HEK293 (cell line): ENCODE data around the gene BRCA1.

Experiments
- CTCF ChIA-PET: fragments of 350-600 bp; formaldehyde crosslinking; extraction: SDS; loops from one replicate; lab custom pipeline; 2021; ENCODE audit warnings: antibody characterized with exemption; lab: Yijun Ruan, JAX
- POLR2A ChIA-PET: fragments of 300-600 bp; formaldehyde crosslinking; extraction: SDS; loops from one replicate; lab custom pipeline; 2020; ENCODE audit warnings: antibody characterized with exemption, inconsistent platforms; lab: Yijun Ruan, JAX
- H3K27ac ChIP-seq: fragments of 200-500 bp; sonication (Bioruptor generic); 2 replicates; pipeline ENCODE4 v1.5.1; 2014; ENCODE audit warnings: low read depth, low read length, control low read depth, inconsistent platforms; ENCODE audit errors: extremely low read depth
- H3K36me3 ChIP-seq, 2 experiments: fragments of 200-500 bp in 1 of 2; sonication (Bioruptor generic) in 1 of 2; 1 replicate in 1 of 2; 2 replicates in 1 of 2; pipeline ENCODE4 v1.5.1; 2014 to 2017; ENCODE audit warnings: inconsistent platforms in 2 of 2, low read length in 2 of 2; ENCODE audit not compliant: control insufficient read depth in 2 of 2, insufficient read depth in 1 of 2
- H3K4me1 ChIP-seq: fragments of 200-500 bp; sonication (Bioruptor generic); 2 replicates; pipeline ENCODE4 v1.5.1; 2014; ENCODE audit warnings: mild to moderate bottlenecking, low read length, inconsistent platforms; ENCODE audit not compliant: control insufficient read depth, insufficient read depth
- H3K4me3 ChIP-seq: 2 replicates; pipeline ENCODE4 v1.5.1; 2011; ENCODE audit warnings: low read depth, mild to moderate bottlenecking, control low read depth, low read length, moderate library complexity
- H3K9me3 ChIP-seq: fragments of 200-500 bp; sonication (Bioruptor generic); 2 replicates; pipeline ENCODE4 v1.5.1; 2014; ENCODE audit warnings: low read depth, low read length, inconsistent platforms; ENCODE audit not compliant: control insufficient read depth, insufficient read depth
- BCL6B ChIP-seq: fragments of 450-650 bp; formaldehyde crosslinking; IDR thresholded peaks from 2 replicates; pipeline ENCODE4 v1.5.1; 2017; ENCODE audit warnings: missing biosample characterization, missing genetic modification characterization
- GLIS1 ChIP-seq: fragments of 450-650 bp; formaldehyde crosslinking; IDR thresholded peaks from 2 replicates; pipeline ENCODE4 v1.5.1; 2016; ENCODE audit warnings: missing biosample characterization, missing genetic modification characterization
- IKZF3 ChIP-seq: fragments of 450-650 bp; IDR thresholded peaks from 2 replicates; pipeline ENCODE4 v1.5.0; 2018; ENCODE audit warnings: missing biosample characterization, mild to moderate bottlenecking, missing genetic modification characterization, moderate library complexity
- MEIS1 ChIP-seq: sonication (generic); formaldehyde crosslinking; IDR thresholded peaks from 2 replicates; pipeline ENCODE4 v1.8.1; 2022; ENCODE audit warnings: missing genetic modification reagents, mild to moderate bottlenecking, borderline replicate concordance
- PRDM1 ChIP-seq: fragments of 450-650 bp; formaldehyde crosslinking; IDR thresholded peaks from 2 replicates; pipeline ENCODE4; 2016; ENCODE audit warnings: missing biosample characterization, missing genetic modification characterization
- YY1 ChIP-seq: fragments of 450-650 bp; formaldehyde crosslinking; IDR thresholded peaks from 2 replicates; pipeline ENCODE4 v1.5.1; 2018; ENCODE audit warnings: missing biosample characterization, missing genetic modification characterization
- ZBTB48 ChIP-seq: fragments of 450-650 bp; formaldehyde crosslinking; IDR thresholded peaks from 2 replicates; pipeline ENCODE4 v1.5.1; 2016; ENCODE audit warnings: missing biosample characterization, missing genetic modification characterization
- ZNF138 ChIP-seq: fragments of 450-650 bp; formaldehyde crosslinking; IDR thresholded peaks from 2 replicates; pipeline ENCODE4 v1.5.1; 2016; ENCODE audit warnings: missing biosample characterization, missing genetic modification characterization, borderline replicate concordance
- ZNF155 ChIP-seq: fragments of 450-650 bp; formaldehyde crosslinking; IDR thresholded peaks from 2 replicates; pipeline ENCODE4 v1.5.1; 2016; ENCODE audit warnings: missing biosample characterization, missing genetic modification characterization
- ZNF174 ChIP-seq: fragments of 450-650 bp; formaldehyde crosslinking; IDR thresholded peaks from 2 replicates; pipeline ENCODE4 v1.5.0; 2017; ENCODE audit warnings: missing biosample characterization, mild to moderate bottlenecking, missing genetic modification characterization
- ZNF23 ChIP-seq: fragments of 450-650 bp; formaldehyde crosslinking; IDR thresholded peaks from 2 replicates; pipeline ENCODE4 v1.5.1; 2016; ENCODE audit warnings: missing biosample characterization, missing genetic modification characterization, borderline replicate concordance
- ZNF341 ChIP-seq: fragments of 450-650 bp; formaldehyde crosslinking; IDR thresholded peaks from 2 replicates; pipeline ENCODE4; 2016; ENCODE audit warnings: low read depth, missing biosample characterization, missing genetic modification characterization
- ZNF398 ChIP-seq: fragments of 450-650 bp; formaldehyde crosslinking; IDR thresholded peaks from 2 replicates; pipeline ENCODE4 v1.5.1; 2017; ENCODE audit warnings: missing biosample characterization, missing genetic modification characterization
- ZNF529 ChIP-seq: fragments of 450-650 bp; formaldehyde crosslinking; IDR thresholded peaks from 2 replicates; pipeline ENCODE4 v1.5.1; 2017; ENCODE audit warnings: missing genetic modification characterization, missing biosample characterization; ENCODE audit not compliant: insufficient replicate concordance
- ZNF596 ChIP-seq: fragments of 450-650 bp; IDR thresholded peaks from 2 replicates; pipeline ENCODE4 v1.5.0; 2018; ENCODE audit warnings: missing biosample characterization, mild to moderate bottlenecking, missing genetic modification characterization, moderate library complexity
- ZNF654 ChIP-seq: fragments of 450-650 bp; formaldehyde crosslinking; IDR thresholded peaks from 2 replicates; pipeline ENCODE4 v1.5.1; 2016; ENCODE audit warnings: low read depth, missing biosample characterization, missing genetic modification characterization
- ZNF785 ChIP-seq: fragments of 450-650 bp; formaldehyde crosslinking; IDR thresholded peaks from 2 replicates; pipeline ENCODE4 v1.5.1; 2016; ENCODE audit warnings: missing biosample characterization, missing genetic modification characterization
- TF ChIP-seq, protein P1 (sequence below): fragments of 450-650 bp; formaldehyde crosslinking; IDR thresholded peaks from 2 replicates; pipeline ENCODE4 v1.5.1; 2016; ENCODE audit warnings: missing biosample characterization, missing genetic modification characterization
- TF ChIP-seq, protein P2 (sequence below): fragments of 450-650 bp; formaldehyde crosslinking; IDR thresholded peaks from 2 replicates; pipeline ENCODE4 v1.5.1; 2016; ENCODE audit warnings: missing biosample characterization, missing genetic modification characterization
- TF ChIP-seq, protein P3 (sequence below): fragments of 450-650 bp; formaldehyde crosslinking; IDR thresholded peaks from 2 replicates; pipeline ENCODE4 v1.5.1; 2016; ENCODE audit warnings: missing biosample characterization, missing genetic modification characterization, borderline replicate concordance

The BRCA1 gene

DNA sequence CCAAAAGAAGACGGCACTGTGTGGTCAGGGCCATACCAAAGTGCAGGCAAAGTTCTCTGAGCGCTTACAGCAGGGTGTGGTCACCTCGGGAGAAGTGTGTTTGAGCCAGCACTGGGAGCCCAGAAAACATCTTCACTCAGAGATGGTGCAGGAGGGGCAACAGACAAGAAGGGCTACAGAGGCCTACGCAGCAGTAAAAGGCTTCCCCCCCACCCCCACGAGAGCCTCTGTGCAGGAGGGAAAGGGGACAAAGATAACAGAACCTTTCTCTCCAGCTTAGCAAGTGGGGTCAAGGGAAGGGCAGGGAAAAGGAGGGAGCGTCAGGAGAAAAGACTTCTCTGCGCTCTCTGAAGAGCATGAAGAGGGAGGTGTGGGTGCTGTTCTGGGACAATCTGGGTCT lies 105.7 kb downstream of the BRCA1 start:
- ChIA-PET POLR2A (interaction anchor here (0.6 to 1.6 kb wide), 3 partner anchors 9 to 21 kb away, joined by 3 to 7 read pairs (median 3); partner anchors contain the start of gene RPL27), CTCF (interaction anchor here (1.0 to 1.1 kb wide), 2 partner anchors 21 to 464 kb away, joined by 3 to 4 read pairs; partner anchors contain the start of genes DHX8 and RPL27)
- Histone ChIP-seq H3K27ac (no peak overlapping the region), H3K9me3 (no peaks in the 10 kb centered on the region), H3K4me1 (peaks cover 12% of the 10 kb centered on the region), H3K36me3 (peaks cover 0 to 39% of the 10 kb centered on the region in 2 experiments; a peak in 2 of 3 replicates), H3K4me3 (no peak overlapping the region)
- TF ChIP-seq GLIS1 (tag by site-specific recombination) (peak; percentile 28; the same call in 1 of the 2 replicates), PRDM1 (tag by site-specific recombination) (peak; percentile 85), ZNF155 (tag by site-specific recombination) (no peak), ZNF341 (peak; percentile 67; the same call in 1 of the 2 replicates), YY1 (tag by site-specific recombination) (no peak), ZBTB48 (tag by site-specific recombination) (peak; percentile 15; the same call in 1 of the 2 replicates)
- TF ChIP-seq, protein P1, sequence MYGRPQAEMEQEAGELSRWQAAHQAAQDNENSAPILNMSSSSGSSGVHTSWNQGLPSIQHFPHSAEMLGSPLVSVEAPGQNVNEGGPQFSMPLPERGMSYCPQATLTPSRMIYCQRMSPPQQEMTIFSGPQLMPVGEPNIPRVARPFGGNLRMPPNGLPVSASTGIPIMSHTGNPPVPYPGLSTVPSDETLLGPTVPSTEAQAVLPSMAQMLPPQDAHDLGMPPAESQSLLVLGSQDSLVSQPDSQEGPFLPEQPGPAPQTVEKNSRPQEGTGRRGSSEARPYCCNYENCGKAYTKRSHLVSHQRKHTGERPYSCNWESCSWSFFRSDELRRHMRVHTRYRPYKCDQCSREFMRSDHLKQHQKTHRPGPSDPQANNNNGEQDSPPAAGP (tag by site-specific recombination), result 0 out of 2 replicates have a peak, but pooled peaks have one; percentile 25
- TF ChIP-seq, protein P2, sequence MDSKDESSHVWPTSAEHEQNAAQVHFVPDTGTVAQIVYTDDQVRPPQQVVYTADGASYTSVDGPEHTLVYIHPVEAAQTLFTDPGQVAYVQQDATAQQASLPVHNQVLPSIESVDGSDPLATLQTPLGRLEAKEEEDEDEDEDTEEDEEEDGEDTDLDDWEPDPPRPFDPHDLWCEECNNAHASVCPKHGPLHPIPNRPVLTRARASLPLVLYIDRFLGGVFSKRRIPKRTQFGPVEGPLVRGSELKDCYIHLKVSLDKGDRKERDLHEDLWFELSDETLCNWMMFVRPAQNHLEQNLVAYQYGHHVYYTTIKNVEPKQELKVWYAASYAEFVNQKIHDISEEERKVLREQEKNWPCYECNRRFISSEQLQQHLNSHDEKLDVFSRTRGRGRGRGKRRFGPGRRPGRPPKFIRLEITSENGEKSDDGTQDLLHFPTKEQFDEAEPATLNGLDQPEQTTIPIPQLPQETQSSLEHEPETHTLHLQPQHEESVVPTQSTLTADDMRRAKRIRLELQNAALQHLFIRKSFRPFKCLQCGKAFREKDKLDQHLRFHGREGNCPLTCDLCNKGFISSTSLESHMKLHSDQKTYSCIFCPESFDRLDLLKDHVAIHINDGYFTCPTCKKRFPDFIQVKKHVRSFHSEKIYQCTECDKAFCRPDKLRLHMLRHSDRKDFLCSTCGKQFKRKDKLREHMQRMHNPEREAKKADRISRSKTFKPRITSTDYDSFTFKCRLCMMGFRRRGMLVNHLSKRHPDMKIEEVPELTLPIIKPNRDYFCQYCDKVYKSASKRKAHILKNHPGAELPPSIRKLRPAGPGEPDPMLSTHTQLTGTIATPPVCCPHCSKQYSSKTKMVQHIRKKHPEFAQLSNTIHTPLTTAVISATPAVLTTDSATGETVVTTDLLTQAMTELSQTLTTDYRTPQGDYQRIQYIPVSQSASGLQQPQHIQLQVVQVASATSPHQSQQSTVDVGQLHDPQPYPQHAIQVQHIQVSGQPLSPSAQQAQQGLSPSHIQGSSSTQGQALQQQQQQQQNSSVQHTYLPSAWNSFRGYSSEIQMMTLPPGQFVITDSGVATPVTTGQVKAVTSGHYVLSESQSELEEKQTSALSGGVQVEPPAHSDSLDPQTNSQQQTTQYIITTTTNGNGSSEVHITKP (tag by site-specific recombination), result 0 out of 2 replicates have a peak, but pooled peaks have one; percentile 24

DNA sequence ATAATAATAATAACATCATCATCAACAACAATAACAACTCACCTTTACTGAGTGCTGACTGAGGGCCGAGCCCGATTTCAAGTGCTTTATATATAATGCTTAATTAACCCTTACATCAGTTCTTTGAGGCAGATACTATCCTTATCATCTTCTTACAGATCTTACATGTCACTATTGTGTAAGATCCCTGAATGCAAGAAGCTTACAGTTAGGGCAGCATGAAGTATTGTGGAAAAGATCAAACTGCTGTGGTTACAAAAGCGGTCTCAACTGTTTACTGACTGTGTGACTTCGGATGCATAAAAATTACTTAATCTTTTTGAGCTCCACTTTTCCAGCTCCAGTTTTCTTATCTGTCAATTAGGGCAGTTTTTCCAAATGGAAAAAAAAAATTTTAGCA lies 106.2 kb downstream of the BRCA1 start:
- TF ChIP-seq, protein P3, sequence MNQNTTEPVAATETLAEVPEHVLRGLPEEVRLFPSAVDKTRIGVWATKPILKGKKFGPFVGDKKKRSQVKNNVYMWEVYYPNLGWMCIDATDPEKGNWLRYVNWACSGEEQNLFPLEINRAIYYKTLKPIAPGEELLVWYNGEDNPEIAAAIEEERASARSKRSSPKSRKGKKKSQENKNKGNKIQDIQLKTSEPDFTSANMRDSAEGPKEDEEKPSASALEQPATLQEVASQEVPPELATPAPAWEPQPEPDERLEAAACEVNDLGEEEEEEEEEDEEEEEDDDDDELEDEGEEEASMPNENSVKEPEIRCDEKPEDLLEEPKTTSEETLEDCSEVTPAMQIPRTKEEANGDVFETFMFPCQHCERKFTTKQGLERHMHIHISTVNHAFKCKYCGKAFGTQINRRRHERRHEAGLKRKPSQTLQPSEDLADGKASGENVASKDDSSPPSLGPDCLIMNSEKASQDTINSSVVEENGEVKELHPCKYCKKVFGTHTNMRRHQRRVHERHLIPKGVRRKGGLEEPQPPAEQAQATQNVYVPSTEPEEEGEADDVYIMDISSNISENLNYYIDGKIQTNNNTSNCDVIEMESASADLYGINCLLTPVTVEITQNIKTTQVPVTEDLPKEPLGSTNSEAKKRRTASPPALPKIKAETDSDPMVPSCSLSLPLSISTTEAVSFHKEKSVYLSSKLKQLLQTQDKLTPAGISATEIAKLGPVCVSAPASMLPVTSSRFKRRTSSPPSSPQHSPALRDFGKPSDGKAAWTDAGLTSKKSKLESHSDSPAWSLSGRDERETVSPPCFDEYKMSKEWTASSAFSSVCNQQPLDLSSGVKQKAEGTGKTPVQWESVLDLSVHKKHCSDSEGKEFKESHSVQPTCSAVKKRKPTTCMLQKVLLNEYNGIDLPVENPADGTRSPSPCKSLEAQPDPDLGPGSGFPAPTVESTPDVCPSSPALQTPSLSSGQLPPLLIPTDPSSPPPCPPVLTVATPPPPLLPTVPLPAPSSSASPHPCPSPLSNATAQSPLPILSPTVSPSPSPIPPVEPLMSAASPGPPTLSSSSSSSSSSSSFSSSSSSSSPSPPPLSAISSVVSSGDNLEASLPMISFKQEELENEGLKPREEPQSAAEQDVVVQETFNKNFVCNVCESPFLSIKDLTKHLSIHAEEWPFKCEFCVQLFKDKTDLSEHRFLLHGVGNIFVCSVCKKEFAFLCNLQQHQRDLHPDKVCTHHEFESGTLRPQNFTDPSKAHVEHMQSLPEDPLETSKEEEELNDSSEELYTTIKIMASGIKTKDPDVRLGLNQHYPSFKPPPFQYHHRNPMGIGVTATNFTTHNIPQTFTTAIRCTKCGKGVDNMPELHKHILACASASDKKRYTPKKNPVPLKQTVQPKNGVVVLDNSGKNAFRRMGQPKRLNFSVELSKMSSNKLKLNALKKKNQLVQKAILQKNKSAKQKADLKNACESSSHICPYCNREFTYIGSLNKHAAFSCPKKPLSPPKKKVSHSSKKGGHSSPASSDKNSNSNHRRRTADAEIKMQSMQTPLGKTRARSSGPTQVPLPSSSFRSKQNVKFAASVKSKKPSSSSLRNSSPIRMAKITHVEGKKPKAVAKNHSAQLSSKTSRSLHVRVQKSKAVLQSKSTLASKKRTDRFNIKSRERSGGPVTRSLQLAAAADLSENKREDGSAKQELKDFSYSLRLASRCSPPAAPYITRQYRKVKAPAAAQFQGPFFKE (tag by site-specific recombination), result no peak
- TF ChIP-seq ZNF138 (tag by site-specific recombination) (no peak), ZNF174 (no peak), ZNF23 (tag by site-specific recombination) (no peak), ZNF398 (tag by site-specific recombination) (no peak), ZNF654 (tag by site-specific recombination) (no peak), GLIS1 (tag by site-specific recombination) (no peak), ZNF596 (no peak), ZNF785 (no peak), PRDM1 (tag by site-specific recombination) (no peak), MEIS1 (no peak), ZNF529 (tag by site-specific recombination) (no peak), BCL6B (no peak), IKZF3 (tag by site-specific recombination) (no peak)

More for the DNA sequence above, 106.2 kb downstream of the BRCA1 start:
- Histone ChIP-seq H3K4me3 (no peak overlapping the region), H3K27ac (no peak overlapping the region), H3K36me3 (peaks cover 0 to 44% of the 10 kb centered on the region in 2 experiments; a peak in 2 of 3 replicates), H3K4me1 (peaks cover 12% of the 10 kb centered on the region), H3K9me3 (no peaks in the 10 kb centered on the region)
- ChIA-PET POLR2A (interaction anchor here (0.6 to 1.6 kb wide), 3 partner anchors 8 to 21 kb away, joined by 3 to 7 read pairs (median 3); partner anchors contain the start of gene RPL27), CTCF (interaction anchor here (1.0 to 1.1 kb wide), 2 partner anchors 21 to 464 kb away, joined by 3 to 4 read pairs; partner anchors contain the start of genes DHX8 and RPL27)
